Measurements from ENCODE around the gene PCSK5.
"Not testable (repeated sequence)": the region's sequence is repeated elsewhere in the genome, so short reads cannot be mapped to it uniquely, and the experiment has no call there.

The PCSK5 gene

DNA sequence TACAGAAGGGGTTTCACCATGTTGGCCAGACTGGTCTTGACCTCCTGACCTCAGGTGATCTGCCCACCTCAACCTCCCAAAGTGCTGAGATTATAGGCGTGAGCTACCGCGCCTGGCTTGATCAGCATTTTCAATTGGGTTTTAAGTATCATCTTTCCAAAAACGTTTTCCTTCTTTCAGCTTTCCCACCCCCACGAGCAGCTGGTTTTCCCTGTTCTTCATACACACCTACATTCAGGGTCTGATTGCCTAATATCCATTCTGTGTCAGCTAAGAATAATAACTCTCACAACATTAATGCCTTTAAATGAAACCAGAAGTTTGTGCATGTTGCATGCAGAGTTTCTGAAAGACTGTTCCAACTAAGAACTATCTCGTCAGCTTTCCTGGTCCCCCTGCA lies 465.4 kb downstream of the PCSK5 start:
- no peak for DNase-seq (ENCODE audit: low read depth, low spot score)

DNA sequence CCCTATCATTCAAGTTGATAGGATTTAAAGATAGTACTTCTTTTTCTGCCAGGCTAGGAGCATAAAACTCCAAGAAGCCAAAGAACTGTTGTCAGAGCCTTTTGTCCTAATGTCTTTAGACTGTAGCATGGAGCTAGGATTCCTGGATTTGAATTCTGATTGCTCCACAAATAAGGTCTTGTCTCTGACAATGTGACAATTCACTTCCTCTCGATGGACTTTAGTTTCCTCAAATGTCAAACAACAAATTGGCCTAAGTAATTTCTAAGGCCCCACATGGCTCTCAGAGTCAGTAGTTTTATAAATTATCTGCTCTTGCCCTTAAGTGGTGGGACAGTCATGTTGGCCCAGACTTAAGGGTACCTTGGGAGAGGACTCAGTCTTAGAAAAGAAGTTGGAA lies 467.1 kb downstream of the PCSK5 start:
- no peak for DNase-seq (ENCODE audit: low read depth, low spot score)

DNA sequence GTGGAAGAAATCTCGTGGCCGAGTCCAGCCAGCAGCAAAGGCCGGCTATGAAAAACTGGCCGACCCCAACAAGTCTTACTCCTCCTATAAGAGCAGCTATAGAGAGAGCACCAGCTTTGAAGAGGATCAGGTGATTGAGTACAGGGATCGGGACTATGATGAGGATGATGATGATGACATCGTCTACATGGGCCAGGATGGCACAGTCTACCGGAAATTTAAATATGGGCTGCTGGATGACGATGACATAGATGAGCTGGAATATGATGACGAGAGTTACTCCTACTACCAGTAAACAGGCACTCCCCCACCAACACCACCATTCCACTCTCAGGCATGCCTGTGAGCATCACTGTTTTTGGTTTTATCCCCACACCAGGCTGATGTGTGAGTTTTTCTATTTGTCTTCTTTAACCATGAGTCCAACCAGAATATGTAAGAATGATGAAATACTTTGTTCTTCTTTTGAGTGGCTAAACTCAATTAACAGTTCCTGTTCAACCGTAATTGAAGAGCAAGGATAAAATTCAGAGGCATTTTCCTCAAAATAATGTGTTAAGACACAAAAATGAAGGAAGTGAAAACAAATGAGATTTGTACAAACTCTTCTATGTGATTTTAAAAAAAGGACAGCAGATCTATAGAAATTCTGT lies 468.3 kb downstream of the PCSK5 start:
- DNase-seq (ENCODE audit: low read depth, low spot score), result no peak

DNA sequence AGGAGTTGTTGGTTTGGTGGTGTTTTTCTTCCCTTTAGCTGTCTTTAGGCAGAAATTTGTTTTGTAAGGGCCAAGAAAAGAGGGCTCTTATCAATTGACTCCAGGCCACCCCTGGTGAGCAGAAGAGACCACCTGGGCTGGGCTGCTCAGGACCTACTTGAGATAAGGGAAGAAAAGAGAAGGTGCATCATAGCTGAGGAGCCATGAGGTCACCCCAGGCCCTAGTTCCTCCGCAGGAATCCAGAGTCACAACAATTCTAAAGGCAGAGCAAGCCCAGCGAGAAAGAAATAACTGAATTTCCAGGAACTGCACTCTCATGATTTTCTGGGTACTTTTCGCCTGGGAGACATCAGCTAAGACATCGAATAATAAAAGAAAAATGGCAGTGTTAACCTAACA lies 468.9 kb downstream of the PCSK5 start:
- no peak for DNase-seq (ENCODE audit: low read depth, low spot score)

DNA sequence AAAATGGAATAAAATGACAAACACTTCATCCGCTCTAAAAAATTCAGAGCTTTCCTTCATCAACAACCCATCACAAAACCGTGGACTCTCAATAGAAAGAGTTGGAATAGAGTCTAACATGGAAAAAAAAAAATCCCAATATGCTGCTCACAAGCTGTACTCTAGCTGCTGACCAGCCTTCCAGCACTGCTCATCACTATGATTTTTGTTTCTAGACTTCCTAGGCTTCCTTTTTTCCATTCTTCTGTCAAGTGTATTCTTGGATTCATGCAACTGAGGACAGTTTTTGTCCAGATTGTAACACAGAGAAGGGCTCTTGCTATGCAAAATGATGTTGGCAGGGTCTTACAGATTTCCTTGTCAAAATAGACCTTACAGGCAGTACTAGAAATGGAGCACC lies 469.3 kb downstream of the PCSK5 start:
- DNase-seq (ENCODE audit: low read depth, low spot score), result no peak

DNA sequence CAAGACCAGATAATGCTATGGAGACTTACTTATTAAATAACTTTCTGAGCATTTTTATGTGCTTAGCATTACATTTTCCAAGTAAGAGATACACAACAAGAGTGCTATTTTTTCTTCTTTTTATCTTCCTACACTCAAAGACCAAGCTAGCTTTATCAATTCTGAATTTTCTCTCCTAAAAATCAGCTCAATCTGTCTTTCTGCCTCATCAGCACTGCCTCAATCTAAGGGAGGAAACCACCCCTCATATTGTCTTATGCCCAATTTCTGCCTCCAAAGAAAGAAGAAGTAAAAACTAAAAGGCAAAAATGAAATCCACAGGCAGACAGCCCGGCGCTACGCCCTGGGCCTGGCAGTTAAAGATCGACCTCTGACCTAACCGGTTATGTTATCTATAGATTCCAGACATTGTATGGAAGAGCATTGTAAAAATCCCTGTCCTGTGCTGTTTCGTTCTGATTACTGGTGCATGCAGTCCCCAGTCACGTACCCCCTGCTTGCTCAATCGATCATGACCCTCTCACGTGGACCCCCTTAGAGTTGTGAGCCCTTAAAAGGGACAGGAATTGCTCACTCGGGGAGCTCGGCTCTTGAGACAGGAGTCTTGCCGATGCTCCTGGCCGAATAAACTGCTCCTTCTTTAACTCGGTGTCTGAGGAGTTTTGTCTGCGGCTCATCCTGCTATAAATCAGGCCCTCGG lies 472.0 kb downstream of the PCSK5 start:
- not testable (repeated sequence) for DNase-seq (ENCODE audit: low read depth, low spot score)

DNA sequence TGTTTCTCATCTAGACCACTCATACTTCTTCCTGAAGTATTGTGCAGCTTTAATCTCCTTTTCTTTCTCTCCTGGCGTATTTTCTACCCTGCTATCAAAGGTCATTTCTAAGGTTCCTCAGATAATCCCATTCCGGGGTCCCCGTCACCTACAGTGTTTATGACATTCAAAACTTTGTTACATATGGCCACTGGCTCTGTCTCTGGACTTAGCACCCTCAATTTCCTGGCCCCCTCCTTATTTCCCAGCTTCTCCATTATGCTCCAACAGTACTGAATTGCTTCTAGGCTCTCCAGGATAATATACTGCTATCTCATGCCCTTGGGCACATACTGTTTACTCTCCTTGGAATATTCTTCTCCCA lies 472.5 kb downstream of the PCSK5 start:
- DNase-seq (ENCODE audit: low read depth, low spot score), result no peak

DNA sequence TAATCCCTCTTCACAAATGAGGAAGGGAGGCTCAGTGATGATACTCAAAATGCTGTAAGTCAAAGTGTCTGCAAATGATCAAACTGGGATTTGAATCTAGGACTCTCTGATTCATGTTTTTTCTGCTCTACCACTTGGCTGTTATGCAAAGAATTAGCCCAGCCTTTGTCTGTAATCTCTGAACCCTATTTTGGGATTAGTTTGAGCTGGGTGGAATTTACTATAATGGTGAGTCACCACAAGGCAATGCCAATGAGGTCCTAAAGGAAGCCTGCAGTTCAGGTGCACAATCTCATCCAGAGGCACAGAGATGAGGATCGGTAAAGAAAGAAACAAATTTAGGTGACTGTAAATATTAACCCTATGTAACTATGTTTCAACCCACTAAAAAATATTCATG lies 474.6 kb downstream of the PCSK5 start:
- DNase-seq (ENCODE audit: low read depth, low spot score), result peak; percentile 83

DNA sequence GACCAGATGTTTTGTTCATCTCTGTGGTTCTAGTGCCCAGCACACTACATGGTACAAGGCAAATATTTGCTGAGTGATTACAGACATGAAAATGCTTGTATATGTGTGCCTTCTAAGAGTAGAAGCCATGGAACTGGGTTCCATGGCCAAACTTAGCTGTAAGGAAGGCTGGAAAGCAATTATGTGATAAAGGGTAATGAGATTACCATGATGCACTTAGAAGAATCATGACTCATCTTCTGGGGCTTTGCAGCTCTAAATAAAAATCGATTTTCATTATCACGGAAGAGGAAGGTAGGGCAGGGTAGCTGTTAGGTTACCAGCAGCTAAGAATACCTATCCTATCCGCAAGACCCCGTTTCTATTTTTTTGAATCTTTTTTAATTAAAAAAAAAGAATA lies 475.8 kb downstream of the PCSK5 start:
- DNase-seq (ENCODE audit: low read depth, low spot score), result peak; percentile 4

DNA sequence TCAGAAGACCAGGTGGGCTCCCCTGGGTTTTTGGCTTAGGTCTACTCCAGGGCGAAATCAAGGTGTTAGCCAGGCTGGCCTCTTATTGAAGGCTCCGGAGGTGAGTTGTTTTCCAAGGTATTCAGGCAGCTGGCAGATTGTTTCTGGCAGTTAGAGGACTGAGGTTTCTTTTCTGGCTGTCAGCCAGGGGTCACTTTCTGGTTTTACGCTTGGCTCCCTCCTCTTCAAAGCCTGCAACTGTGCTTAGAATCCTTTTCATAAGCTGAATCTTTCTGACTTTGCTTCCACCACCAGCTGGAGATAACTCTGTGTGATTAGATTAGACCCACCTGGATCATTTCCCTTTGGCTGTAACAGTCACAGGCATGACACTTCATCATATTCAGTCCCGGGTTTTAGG lies 479.1 kb downstream of the PCSK5 start:
- peak; percentile 93 for DNase-seq (ENCODE audit: low read depth, low spot score)

DNA sequence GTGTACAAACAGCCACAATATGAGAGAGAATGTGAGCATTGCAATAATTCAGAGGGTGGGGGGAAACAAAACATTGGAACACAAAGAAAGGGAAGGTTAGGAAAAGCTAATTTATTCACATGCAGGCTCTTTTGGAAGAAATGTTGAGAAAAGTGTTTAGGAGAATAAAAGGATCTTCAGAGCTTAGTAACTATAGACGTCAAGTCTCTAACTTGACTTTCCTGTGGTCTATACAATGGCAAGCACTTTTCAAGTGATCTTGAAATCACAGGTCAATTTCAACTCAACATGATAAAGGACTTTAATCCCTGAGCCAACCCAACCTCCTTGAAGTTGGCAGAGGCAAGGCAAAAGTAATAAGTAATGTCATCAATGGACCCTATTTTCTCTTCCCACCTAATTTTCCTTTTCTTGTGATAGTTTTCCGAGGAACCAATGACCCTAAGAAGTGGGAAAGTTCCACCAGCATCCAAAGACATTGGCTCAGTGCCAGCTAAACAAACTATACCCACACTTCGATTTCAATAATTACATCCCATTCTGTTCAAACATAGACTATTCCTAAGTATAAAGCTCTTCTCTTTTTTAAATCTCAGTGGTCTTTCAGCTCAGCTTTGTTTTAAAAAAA lies 480.0 kb downstream of the PCSK5 start:
- DNase-seq (ENCODE audit: low read depth, low spot score), result peak; percentile 6

DNA sequence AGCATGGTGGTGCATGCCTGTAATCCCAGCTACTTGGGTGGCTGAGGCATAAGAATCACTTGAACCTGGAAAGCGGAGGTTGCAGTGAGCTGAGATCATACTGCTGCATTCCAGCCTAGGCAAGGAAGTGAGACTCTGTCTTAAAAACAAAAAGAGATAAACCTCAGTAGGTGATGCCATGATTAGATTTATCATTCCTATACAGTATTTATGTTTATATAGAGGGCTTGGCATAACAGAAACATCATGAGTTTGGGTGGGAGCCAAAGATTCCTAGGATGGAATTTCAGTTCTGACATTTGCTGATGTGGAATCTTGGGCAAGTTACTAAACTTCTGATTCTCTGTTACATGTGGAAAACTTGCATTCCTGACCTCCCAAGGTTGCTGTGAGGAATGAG lies 481.4 kb downstream of the PCSK5 start:
- DNase-seq (ENCODE audit: low read depth, low spot score), result peak; percentile 71

DNA sequence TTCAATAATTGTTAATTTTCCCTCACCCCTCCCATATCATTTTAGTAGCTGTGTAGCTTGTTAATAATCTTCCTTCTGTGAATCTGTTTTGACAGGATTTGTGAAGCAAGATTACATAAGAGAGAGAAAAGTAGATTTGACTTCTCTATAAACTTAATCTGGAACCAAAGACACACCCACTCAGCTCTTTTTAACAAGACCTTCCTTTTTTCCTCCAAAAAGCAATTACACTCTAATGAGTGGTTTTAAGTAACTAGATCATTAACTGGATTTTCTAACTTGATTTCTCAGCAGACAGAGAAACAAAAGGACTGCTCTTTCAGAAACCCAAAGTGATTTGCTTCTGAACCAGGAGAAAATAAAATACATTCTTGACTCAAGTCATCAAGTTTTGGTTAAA lies 481.9 kb downstream of the PCSK5 start:
- no peak for DNase-seq (ENCODE audit: low read depth, low spot score)

DNA sequence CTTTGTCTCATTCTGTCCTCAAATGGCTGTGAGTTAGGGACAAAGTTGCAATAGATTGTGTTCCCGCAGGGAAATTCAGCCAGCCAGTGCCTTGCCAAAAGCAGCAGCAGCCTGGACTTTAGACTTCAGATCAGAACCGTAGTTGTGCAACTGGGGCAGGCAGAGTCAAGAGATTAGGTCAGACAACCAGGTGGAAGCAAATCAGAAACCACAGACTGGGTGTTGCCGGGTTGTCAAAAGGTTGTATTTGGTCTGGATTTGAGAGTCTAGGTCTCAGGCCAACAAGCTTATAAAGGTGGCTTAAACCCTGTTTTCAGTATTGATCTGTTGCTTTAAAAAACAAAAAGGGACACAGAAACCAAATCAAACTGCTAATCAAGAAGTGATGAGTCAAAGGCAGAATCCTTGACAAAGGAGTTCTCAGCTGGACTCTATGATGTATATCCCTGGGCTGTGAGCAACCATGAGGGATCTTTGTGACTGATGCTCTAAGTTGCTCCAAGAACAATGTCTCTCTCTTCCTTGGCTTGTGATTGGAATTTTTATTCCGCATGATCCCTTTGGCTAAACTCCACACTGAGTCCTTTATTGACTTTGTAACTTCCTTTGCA lies 482.8 kb downstream of the PCSK5 start:
- DNase-seq (ENCODE audit: low read depth, low spot score), result peak; percentile 36

DNA sequence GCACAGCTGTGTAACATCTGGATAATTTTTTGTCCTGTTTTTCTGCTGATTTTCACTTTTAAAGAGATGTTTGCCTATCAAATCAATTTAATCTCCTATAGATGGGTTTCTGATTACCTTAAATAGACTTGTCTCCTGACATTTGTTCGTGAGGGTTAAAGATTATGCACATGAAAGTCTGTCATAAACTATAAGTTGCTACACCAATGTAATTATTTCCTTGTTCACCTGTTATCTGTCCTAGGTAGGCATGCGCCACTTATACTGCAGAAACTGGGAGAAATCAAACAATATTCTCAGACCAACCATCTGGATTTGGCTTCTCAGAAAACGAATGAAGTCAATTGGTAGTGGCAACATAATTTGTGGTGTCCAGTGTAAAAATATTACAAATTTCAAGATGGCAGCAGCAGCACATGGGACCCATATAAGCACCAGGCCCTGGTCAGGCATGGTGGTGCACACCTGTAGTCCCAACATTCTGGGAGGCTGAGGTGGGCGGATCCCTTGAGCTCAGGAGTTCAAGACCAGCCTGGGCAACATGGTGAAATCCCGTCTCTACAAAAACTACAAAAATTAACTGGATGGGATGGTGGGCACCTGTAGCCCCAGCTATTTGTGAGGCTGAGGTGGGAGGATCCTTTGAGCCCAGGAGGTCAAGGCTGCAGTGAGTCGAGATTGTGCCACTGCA lies 483.5 kb downstream of the PCSK5 start:
- no peak for DNase-seq (ENCODE audit: low read depth, low spot score)

DNA sequence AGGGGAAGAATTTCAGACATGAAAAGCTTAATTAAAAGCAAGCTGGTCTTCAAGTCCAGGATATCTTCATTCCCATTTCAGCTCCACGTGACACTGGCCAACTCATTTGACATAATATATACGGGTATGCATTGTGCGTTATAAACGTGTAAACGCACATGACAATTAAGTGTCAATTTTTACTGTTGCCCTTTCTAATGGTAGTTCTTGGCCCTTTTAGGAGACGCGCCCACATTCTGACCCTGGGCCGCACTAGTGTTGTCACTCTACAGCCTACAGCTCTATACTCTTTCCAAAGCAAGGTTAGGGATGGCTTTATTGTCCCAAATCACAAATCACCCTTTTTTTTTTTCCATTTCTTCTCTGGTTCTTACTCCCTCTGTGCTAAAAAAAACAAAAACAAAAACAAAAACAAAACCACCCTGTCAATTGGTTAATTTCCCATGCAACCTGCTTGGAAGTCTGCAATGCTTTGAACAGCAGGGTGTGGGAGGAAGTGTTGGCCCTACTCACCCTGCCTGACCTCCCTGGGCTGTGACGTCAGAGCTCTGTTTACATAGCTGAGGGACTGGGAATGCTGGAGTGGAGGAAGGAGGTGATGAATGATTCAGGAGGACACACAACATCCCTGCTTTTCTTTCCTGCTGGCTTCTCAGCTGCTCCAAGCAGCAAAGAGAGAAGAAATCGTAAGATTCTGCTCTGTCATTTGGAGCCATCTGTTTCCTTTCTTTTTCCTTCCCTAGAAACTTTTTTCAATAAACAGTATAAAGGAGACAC lies 484.5 kb downstream of the PCSK5 start:
- DNase-seq (ENCODE audit: low read depth, low spot score), result peak; percentile 86

DNA sequence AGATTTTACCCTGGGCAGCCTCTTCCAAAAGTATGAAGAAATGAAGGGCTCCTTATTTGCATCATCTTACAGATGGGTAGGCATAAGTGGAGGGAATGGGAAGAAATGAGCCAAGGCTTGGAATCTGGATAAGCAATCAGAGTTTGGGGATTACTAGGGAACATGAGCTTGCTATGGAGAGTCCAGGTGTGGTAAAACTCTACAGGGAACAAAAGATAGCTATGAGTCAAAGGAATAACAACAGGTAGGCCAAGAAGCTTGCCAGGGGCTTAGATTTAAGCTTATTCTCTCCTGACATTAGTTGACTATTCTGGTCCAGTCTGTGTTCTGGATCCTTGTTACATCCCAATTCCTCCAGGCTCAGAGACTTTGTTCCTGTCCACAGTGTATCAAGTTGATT lies 487.3 kb downstream of the PCSK5 start:
- DNase-seq (ENCODE audit: low read depth, low spot score), result no peak

DNA sequence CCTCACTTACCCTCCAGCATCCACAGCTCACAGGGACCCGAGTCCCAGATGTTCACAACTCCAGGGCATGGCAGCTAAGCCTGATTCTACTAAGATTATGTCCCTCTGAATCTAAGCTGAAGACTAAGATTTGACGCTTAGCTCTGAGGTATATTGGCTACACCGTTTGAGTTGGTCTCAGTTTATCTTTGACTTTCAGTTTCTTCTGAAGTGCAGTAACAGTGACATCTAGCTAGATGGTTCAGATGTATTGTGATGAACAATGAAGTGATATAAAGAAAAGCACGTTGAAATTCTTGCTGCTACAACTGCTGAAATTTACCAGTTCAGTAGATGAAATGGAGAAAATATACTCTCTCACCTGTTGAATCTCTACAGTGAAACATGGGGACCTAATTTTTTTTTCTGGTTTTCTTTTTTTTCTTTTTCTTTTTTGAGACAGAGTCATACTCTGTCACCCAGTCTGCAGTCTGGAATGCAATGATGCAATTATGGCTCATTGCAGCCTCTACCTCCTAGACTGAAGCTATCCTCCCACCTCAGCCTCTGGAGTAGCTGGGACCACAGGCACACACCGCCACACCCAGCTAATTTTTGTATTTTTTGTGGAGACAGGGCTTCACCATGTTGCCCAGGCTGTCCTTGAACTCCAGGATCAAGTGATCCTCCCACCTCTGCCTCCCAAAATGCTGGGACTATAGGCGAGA lies 488.0 kb downstream of the PCSK5 start:
- no peak for DNase-seq (ENCODE audit: low read depth, low spot score)

DNA sequence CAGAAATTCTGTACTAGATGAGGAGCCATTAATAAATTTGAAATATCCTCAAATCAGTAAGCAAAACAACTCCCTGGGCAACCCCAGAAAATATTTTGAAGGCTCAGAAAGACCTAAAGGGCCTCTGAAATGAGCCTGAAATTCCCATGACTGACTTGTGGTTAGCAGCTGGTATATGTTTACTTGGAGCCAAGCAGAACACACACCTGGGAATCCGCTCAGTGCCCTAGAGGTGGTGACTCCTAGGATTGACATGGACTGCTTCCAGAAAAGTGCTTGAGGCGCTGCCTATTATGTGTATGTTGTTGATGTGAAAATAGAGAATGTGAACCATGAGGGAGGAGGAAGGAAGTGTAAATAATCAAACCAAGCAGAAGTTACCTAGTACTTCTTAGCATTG lies 489.0 kb downstream of the PCSK5 start:
- DNase-seq (ENCODE audit: low read depth, low spot score), result peak; percentile 17

DNA sequence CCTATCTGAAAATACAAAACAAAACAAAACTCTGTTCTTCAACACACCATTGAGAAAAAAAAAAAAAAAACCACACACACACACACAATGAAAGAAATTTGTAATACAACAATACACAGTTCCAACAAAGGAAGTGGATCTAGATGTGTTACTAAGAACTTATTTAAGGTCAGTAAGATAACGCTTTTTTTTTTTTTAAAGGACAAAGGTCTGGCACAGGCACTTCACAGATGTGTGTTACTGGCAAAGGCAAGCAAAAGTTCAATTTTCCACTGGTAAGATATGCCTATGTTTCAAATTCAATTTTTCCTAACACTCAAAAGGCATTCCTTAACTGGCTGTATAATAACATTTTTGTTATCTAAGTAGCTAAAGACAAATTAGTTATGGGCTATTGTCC lies 500.2 kb downstream of the PCSK5 start:
- DNase-seq (ENCODE audit: low read depth, low spot score), result no peak

All from astrocyte of the hippocampus (primary cell).